ENCODE measurements around the gene HS1BP3.
A peak's percentile ranks its signal among the peaks of the same experiment; 100 is the strongest.

HS1BP3 gene

GRCh38 chr2:20599861-20600461, 50.9 kb downstream of the HS1BP3 start:
- H3K36me3 Mint-ChIP-seq (ENCODE audit: low read depth) = no peaks in the 10 kb centered on the region
- no peak overlapping the region for H3K4me3 Mint-ChIP-seq
- peak overlapping the region in 2 of 3 experiments; percentile 29 to 33 for H3K27ac Mint-ChIP-seq
- peaks cover 42% of the 10 kb centered on the region for H3K4me1 Mint-ChIP-seq
- TF ChIP-seq CTCF (IDR thresholded peaks at IDR 0.05; ENCODE audit: unreplicated experiment in 3 of 3) = no peak
- no peaks in the 10 kb centered on the region for H3K9me3 Mint-ChIP-seq
- peaks cover 7% of the 10 kb centered on the region for H3K27me3 Mint-ChIP-seq (ENCODE audit: low read depth)

GRCh38 chr2:20599001-20599600, 51.8 kb downstream of the HS1BP3 start:
- no peaks in the 10 kb centered on the region for H3K36me3 Mint-ChIP-seq (ENCODE audit: low read depth)
- H3K4me1 Mint-ChIP-seq = peaks cover 37% of the 10 kb centered on the region
- TF ChIP-seq CTCF (IDR thresholded peaks at IDR 0.05; ENCODE audit: unreplicated experiment in 3 of 3) = no peak
- H3K27ac Mint-ChIP-seq = no peak overlapping the region
- no peak overlapping the region for H3K4me3 Mint-ChIP-seq
- H3K27me3 Mint-ChIP-seq (ENCODE audit: low read depth) = peaks cover 7% of the 10 kb centered on the region
- no peaks in the 10 kb centered on the region for H3K9me3 Mint-ChIP-seq

GRCh38 chr2:20597860-20598183, 53.1 kb downstream of the HS1BP3 start:
- Mint-ChIP-seq H3K36me3 (ENCODE audit: low read depth) (no peaks in the 10 kb centered on the region), H3K9me3 (no peaks in the 10 kb centered on the region), H3K27ac (peak overlapping the region; percentile 81 to 89 (median 82)), H3K4me1 (peaks cover 46% of the 10 kb centered on the region), H3K27me3 (ENCODE audit: low read depth) (peaks cover 10% of the 10 kb centered on the region), H3K4me3 (no peak overlapping the region)
- no peak for TF ChIP-seq CTCF (IDR thresholded peaks at IDR 0.05; ENCODE audit: unreplicated experiment in 3 of 3)

GRCh38 chr2:20596973-20597859, 53.7 kb downstream of the HS1BP3 start:
- peak overlapping the region; percentile 81 to 89 (median 82) for H3K27ac Mint-ChIP-seq
- H3K4me3 Mint-ChIP-seq = peak overlapping the region in 1 of 3 experiments; percentile 25
- peaks cover 46% of the 10 kb centered on the region for H3K4me1 Mint-ChIP-seq
- H3K27me3 Mint-ChIP-seq (ENCODE audit: low read depth) = peaks cover 10% of the 10 kb centered on the region
- H3K36me3 Mint-ChIP-seq (ENCODE audit: low read depth) = no peaks in the 10 kb centered on the region
- TF ChIP-seq CTCF (IDR thresholded peaks at IDR 0.05; ENCODE audit: unreplicated experiment in 3 of 3) = no peak
- no peaks in the 10 kb centered on the region for H3K9me3 Mint-ChIP-seq

- H3K4me3 Mint-ChIP-seq = peak overlapping the region in 1 of 3 experiments; percentile 25
- peaks cover 46% of the 10 kb centered on the region for H3K4me1 Mint-ChIP-seq
- H3K27ac Mint-ChIP-seq = peak overlapping the region; percentile 20 to 89 (median 82)
- H3K9me3 Mint-ChIP-seq = no peaks in the 10 kb centered on the region
- H3K27me3 Mint-ChIP-seq (ENCODE audit: low read depth) = peaks cover 10% of the 10 kb centered on the region
- no peak for TF ChIP-seq CTCF (IDR thresholded peaks at IDR 0.05; ENCODE audit: unreplicated experiment in 3 of 3)
- no peaks in the 10 kb centered on the region for H3K36me3 Mint-ChIP-seq (ENCODE audit: low read depth)
Measured at GRCh38 chr2:20596193-20596972, 54.5 kb downstream of the HS1BP3 start.

All from nephron (organoid).